ENCODE data around the gene ABTB2.

- TF ChIP-seq EZH2 (IDR thresholded peaks at IDR 0.05; ENCODE audit: low read length, missing control alignments) (no peak), CTCF (conservative IDR thresholded peaks at IDR 0.05 in 1 of 2, IDR thresholded peaks at IDR 0.05 in 1 of 2; ENCODE audit: low read depth in 1 of 2, low read length in 2 of 2) (no peak)
Observed at GRCh38 chr11:34405079-34405858, 47.5 kb upstream of the ABTB2 start.
